Measurements from ENCODE around the gene HOXB9. TPM values are rescaled to one million over a fixed set of nuclear protein-coding genes. Genes with fewer than 3 reads are reported as not detected.

Gene HOXB9
- polyA plus RNA-seq, 3 donors from 2014 or later = not detected

GRCh38 chr17:48615047-48615962 lies 10.9 kb downstream of the HOXB9 start, which contains the start of gene HOXB8:
Gene HOXB8 (minus strand): TSS chr17:48615292. CDS start chr17:48614704, 588 bp downstream.
- Mint-ChIP-seq H3K9me3 (no peaks in the 10 kb centered on the region), H3K4me1 (peaks cover 43 to 74% of the 10 kb centered on the region in 2 donors), H3K27ac (peak within 1 kb of the TSS in 3 of 6 donors; percentile 57 to 73 (median 65)), H3K27me3 (ENCODE audit: low read depth in 3 of 3) (peaks cover 63 to 81% (median 76%) of the 10 kb centered on the region in 3 donors), H3K4me3 (peak within 1 kb of the TSS in 4 of 5 donors; percentile 7 to 68 (median 18)), H3K36me3 (no peaks in the 10 kb centered on the region)
- no peak for DNase-seq

DNA sequence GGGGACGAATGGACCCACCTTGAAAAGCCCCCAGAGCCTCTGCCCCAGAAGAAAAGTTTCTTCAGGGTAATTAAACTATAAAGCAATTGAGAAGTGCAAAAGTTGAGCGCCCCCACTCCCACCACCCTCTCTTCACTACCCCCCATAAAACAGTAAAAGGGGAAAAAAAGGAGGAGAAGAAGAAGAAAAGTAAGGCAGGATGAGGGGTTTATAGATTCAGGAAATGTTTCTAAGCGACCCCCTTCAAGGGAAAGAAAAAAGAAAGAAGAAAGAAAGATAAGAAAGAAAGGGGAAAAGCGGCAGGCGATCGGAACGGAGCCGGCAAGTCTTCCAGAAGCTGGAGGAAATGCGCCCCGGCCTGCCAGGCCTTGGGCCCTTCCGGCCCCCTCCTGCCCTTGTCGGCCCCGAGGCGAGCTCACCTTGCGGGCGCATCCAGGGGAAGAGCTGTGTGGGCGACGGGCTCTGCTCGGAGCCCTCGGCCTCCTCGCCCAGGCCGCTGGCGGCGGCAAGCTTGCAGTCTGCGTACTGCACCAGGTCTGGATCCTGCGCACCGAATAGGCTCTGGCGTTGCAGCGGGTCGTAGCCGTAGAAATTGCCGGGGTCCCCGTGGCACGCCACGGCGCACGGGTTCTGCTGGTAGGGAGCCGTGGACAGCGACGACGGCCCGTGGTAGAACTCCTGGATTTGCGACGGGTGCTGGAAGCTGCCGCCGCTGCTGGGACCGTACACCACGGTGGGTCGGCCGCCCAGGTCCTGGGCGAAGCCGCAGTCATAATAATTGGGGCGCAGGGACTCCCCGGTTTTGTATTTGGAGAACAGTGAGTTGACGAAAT lies 12.1 kb downstream of the HOXB9 start:
- H3K4me1 Mint-ChIP-seq = peaks cover 43 to 68% of the 10 kb centered on the region in 2 donors

GRCh38 chr17:48612854-48613691 lies 13.1 kb downstream of the HOXB9 start:
- H3K4me1 Mint-ChIP-seq = peaks cover 38 to 58% of the 10 kb centered on the region in 2 donors
- H3K27me3 Mint-ChIP-seq (ENCODE audit: low read depth in 3 of 3) = peaks cover 48 to 62% (median 55%) of the 10 kb centered on the region in 3 donors
- peak overlapping the region in 4 of 6 donors; percentile 0 to 73 (median 40) for H3K27ac Mint-ChIP-seq
- peak overlapping the region; percentile 81 to 94 (median 91) for H3K4me3 Mint-ChIP-seq
- no peaks in the 10 kb centered on the region for H3K36me3 Mint-ChIP-seq
- DNase-seq = peak in 2 of 3 donors; percentile 56 to 58
- H3K9me3 Mint-ChIP-seq = no peaks in the 10 kb centered on the region

More for the DNA sequence above, 12.1 kb downstream of the HOXB9 start:
- Mint-ChIP-seq H3K4me3 (peak overlapping the region; percentile 40 to 94 (median 67)), H3K36me3 (no peaks in the 10 kb centered on the region), H3K27ac (peak overlapping the region in 2 of 6 donors; percentile 30 to 65), H3K27me3 (ENCODE audit: low read depth in 3 of 3) (peaks cover 58 to 70% (median 65%) of the 10 kb centered on the region in 3 donors), H3K9me3 (no peaks in the 10 kb centered on the region)
- DNase-seq = peak in 1 of 3 donors; percentile 17

DNA sequence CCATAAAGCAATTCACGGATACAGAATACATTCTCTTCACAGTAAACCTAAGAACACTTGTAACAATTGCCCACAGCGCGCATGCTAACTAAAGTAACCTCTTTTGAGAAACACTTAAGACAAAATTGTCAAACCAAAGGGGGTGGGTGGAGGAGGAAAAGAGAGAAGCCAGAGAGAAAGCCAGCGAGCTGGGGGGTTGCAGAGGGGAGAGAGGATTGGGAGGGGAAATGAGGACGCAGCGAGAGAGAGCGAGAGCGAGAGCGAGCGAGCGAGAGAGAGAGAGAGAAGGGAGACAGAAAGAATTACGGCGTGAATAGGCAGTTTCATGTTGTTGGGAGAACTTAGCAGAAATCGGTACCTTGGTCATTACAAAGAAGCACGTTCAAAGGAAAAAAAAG lies 13.7 kb downstream of the HOXB9 start:
- H3K4me1 Mint-ChIP-seq = peaks cover 38 to 57% of the 10 kb centered on the region in 2 donors
- H3K27me3 Mint-ChIP-seq (ENCODE audit: low read depth in 3 of 3) = peaks cover 43 to 57% (median 49%) of the 10 kb centered on the region in 3 donors
- H3K4me3 Mint-ChIP-seq = peak overlapping the region; percentile 81 to 92 (median 86)
- H3K9me3 Mint-ChIP-seq = no peaks in the 10 kb centered on the region
- no peaks in the 10 kb centered on the region for H3K36me3 Mint-ChIP-seq
- H3K27ac Mint-ChIP-seq = peak overlapping the region; percentile 0 to 73 (median 49)
- peak in 2 of 3 donors; percentile 24 to 33 for DNase-seq

GRCh38 chr17:48611681-48612455 lies 14.3 kb downstream of the HOXB9 start:
- Mint-ChIP-seq H3K27me3 (ENCODE audit: low read depth in 3 of 3) (peaks cover 40 to 51% (median 43%) of the 10 kb centered on the region in 3 donors), H3K36me3 (no peaks in the 10 kb centered on the region), H3K4me1 (peaks cover 36 to 51% of the 10 kb centered on the region in 2 donors), H3K4me3 (peak overlapping the region; percentile 94 to 100 (median 98)), H3K9me3 (no peaks in the 10 kb centered on the region), H3K27ac (peak overlapping the region in 2 of 6 donors; percentile 71 to 86)
- no peak for DNase-seq

- DNase-seq = no peak
- H3K27me3 Mint-ChIP-seq (ENCODE audit: low read depth in 3 of 3) = peaks cover 41 to 45% (median 42%) of the 10 kb centered on the region in 3 donors
- peak overlapping the region in 5 of 6 donors; percentile 17 to 86 (median 73) for H3K27ac Mint-ChIP-seq
- no peaks in the 10 kb centered on the region for H3K36me3 Mint-ChIP-seq
- H3K9me3 Mint-ChIP-seq = no peaks in the 10 kb centered on the region
- peaks cover 36 to 50% of the 10 kb centered on the region in 2 donors for H3K4me1 Mint-ChIP-seq
- H3K4me3 Mint-ChIP-seq = peak overlapping the region; percentile 94 to 100 (median 98)
These were observed 14.9 kb downstream of the HOXB9 start for GRCh38 chr17:48611213-48611612.

DNA sequence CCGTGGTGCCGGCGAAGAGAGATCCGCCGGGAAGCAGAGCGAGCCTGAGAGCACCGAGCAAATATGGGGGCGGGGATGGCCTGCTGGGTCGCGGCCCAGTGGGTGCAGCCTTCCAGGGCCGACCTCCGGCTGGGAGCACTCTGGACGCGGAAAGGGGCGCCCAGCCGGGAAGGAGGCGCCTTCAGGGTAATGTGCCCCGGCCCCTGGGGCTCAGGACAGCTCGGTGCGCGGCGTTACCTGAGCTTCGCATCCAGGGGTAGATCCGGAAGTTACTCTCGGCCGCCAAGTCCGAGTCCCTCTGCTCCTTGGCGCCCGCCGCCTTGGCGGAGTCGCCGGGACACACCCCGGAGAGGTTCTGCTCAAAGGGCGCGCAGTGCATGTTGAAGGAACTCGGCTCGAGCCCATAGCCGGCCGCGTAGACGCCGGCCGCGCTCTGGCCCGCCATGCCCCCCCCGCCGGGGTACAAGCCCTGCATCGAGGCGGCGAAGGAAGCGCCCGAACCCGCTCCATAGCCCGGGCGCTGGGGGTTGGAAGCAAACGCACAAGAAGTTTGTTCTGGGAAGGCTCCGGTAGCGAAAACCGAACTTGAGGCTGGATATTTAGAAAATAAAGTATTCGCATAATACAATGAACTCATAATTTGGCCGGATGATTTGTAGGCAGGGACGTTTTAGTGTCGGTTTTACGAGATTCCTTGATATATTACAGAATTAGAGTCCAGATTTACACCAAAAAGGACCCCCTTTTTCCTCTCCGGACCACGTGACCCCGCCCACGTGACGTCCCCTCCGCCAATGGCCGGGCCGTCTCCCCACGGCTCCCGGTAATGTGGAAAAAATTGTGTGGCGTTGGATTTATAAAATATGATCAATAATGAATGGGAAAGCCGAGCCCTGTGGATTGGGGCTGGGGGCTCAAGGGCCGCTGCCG lies 15.6 kb downstream of the HOXB9 start, which contains the start of gene HOXB7:
HOXB7 (minus strand) TSS at position 736 of the 930 bp plus-strand sequence; CDS start at position 637, 99 bp downstream.
- Mint-ChIP-seq H3K4me3 (peak within 1 kb of the TSS; percentile 94 to 100 (median 98)), H3K27me3 (ENCODE audit: low read depth in 3 of 3) (peaks cover 34 to 41% (median 35%) of the 10 kb centered on the region in 3 donors), H3K27ac (peak within 1 kb of the TSS in 5 of 6 donors; percentile 17 to 86 (median 73)), H3K36me3 (no peaks in the 10 kb centered on the region), H3K4me1 (peaks cover 35 to 49% of the 10 kb centered on the region in 2 donors), H3K9me3 (no peaks in the 10 kb centered on the region)
- DNase-seq = peak; percentile 62 to 64 (median 64)

DNA sequence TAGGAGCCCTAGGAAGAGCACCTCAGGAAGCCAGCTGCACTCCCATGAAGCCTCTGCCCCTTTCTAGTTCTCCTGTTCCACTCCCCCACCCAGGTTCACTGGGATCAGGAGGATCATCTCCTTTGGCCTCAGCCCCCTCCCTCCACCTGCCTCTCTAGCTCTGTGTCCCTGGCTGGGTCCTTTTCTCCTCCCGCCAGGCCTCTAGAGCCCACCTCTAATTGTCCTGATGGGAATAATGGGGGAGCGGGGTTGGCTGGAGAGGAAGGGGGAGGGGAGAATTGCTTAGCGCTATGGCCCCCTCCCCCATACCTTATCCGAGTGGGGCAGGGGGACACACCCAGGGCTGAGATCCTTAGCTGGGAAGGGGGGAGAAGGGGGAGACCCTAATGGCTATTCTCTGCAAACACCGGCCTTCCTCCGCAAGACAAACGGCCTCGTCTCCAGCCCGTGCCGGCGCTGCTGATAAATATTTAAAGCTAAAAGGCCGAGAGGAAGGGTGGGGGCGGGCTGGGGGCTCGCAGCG lies 16.3 kb downstream of the HOXB9 start:
- Mint-ChIP-seq H3K4me3 (peak overlapping the region; percentile 94 to 100 (median 98)), H3K27ac (no peak overlapping the region), H3K4me1 (peaks cover 30 to 42% of the 10 kb centered on the region in 2 donors), H3K9me3 (no peaks in the 10 kb centered on the region), H3K27me3 (ENCODE audit: low read depth in 3 of 3) (peaks cover 31 to 37% (median 33%) of the 10 kb centered on the region in 3 donors), H3K36me3 (no peaks in the 10 kb centered on the region)
- DNase-seq = no peak

DNA sequence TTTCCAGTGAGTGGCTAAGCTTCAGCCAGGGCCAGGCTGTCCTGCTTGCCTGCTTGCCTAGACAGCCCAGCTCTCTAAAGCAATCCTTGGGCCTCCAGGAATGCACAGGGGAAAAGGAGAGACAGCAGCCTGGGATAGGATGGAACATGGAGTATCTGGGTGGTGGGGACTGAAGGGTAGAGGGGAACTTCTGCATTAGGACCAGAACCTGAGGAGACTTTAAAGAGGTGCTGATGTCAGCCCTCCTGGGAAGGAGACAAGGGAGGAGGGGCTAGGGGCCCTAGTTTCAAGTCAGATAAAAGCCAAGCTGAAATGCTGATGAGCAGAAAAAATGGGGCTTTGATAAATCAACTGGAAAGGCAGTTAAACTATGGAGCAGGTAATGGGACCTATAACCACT lies 17.1 kb downstream of the HOXB9 start:
- H3K9me3 Mint-ChIP-seq = no peaks in the 10 kb centered on the region
- H3K4me1 Mint-ChIP-seq = peaks cover 30 to 34% of the 10 kb centered on the region in 2 donors
- peak overlapping the region; percentile 37 to 98 (median 63) for H3K4me3 Mint-ChIP-seq
- H3K36me3 Mint-ChIP-seq = no peaks in the 10 kb centered on the region
- H3K27me3 Mint-ChIP-seq (ENCODE audit: low read depth in 3 of 3) = peaks cover 32 to 35% (median 33%) of the 10 kb centered on the region in 3 donors
- no peak for DNase-seq
- H3K27ac Mint-ChIP-seq = peak overlapping the region in 1 of 6 donors; percentile 16

DNA sequence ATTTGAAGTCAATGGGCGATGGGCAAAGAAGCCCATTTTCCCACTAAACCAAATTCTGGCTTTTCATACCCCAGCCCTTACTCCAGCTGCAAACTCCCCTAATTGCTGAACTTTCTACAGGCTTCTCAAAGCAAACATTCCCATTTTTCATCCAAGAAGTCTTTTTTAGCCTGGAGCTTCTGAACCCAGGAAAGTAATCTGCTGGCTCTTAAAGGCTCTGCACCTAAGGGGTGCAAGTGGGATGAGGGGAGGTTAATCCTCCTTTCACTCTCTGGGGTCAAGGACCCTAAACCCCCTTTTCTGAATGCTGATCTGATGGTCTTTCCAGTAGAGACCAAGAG lies 17.7 kb downstream of the HOXB9 start:
- H3K27me3 Mint-ChIP-seq (ENCODE audit: low read depth in 3 of 3) = peaks cover 29 to 33% (median 30%) of the 10 kb centered on the region in 3 donors
- H3K4me1 Mint-ChIP-seq = peaks cover 24 to 28% of the 10 kb centered on the region in 2 donors
- H3K4me3 Mint-ChIP-seq = peak overlapping the region in 2 of 5 donors; percentile 2 to 98
- H3K9me3 Mint-ChIP-seq = no peaks in the 10 kb centered on the region
- DNase-seq = no peak
- H3K36me3 Mint-ChIP-seq = no peaks in the 10 kb centered on the region
- no peak overlapping the region for H3K27ac Mint-ChIP-seq

Measured in immature natural killer cell (primary cell).